OCI-LY7 (cell line): ENCODE results near the gene PSMB10. TPM values are rescaled to one million over a fixed set of nuclear protein-coding genes. Genes with fewer than 3 reads are reported as not detected.

Source experiments
- BruUV-seq: library from RNA; stranded (reverse); fragments of 400-500 nt; replicated peaks from 2 replicates; lab custom pipeline; 2021; lab: Mats Ljungman, UMichigan
- CTCF ChIA-PET: fragments of 300-600 bp; sonication (Branson Sonifier 250); formaldehyde crosslinking; loops from one replicate; lab custom pipeline; 2022; ENCODE audit warnings: antibody characterized with exemption; ENCODE audit not compliant: unreplicated experiment; lab: Charles Lee
- POLR2A ChIA-PET: fragments of 300-600 bp; sonication (Branson Sonifier 250); formaldehyde crosslinking; loops from one replicate; lab custom pipeline; 2022; ENCODE audit warnings: antibody characterized with exemption; lab: Charles Lee
- DNase-seq: peaks from one replicate; pipeline ENCODE4 v3.0.0-alpha.2; 2015; ENCODE audit warnings: low spot score
- H2AFZ ChIP-seq: fragments of 200-600 bp; sonication (generic), shearing (Covaris generic); 2 replicates; pipeline ENCODE4 v1.6.1; 2014; ENCODE audit warnings: mild to moderate bottlenecking, antibody characterized with exemption, low read length, moderate library complexity
- H3K27ac ChIP-seq: fragments of 200-600 bp; sonication (generic); 2 replicates; pipeline ENCODE4 v1.5.1; 2014; ENCODE audit warnings: mixed run types, low read depth, mild to moderate bottlenecking, moderate library complexity, low read length, inconsistent platforms; ENCODE audit not compliant: poor library complexity, severe bottlenecking
- H3K36me3 ChIP-seq: fragments of 200-600 bp; sonication (generic); 2 replicates; pipeline ENCODE4 v1.6.1; 2014; ENCODE audit warnings: mild to moderate bottlenecking, antibody characterized with exemption, low read length, moderate library complexity, mixed read lengths; ENCODE audit not compliant: insufficient read depth
- H3K4me1 ChIP-seq: fragments of 200-600 bp; sonication (generic); 2 replicates; pipeline ENCODE4 v1.5.1; 2014; ENCODE audit warnings: mild to moderate bottlenecking, low read length; ENCODE audit not compliant: insufficient read depth, poor library complexity, severe bottlenecking
- H3K4me2 ChIP-seq: fragments of 200-600 bp; sonication (generic); 2 replicates; pipeline ENCODE4 v1.6.1; 2014; ENCODE audit warnings: mild to moderate bottlenecking, low read length
- H3K4me3 ChIP-seq: fragments of 200-600 bp; sonication (generic); 2 replicates; pipeline ENCODE4 v1.5.1; 2014; ENCODE audit warnings: mild to moderate bottlenecking, low read depth, low read length; ENCODE audit not compliant: poor library complexity, severe bottlenecking
- H3K79me2 ChIP-seq: fragments of 200-600 bp; sonication (generic); 2 replicates; pipeline ENCODE4 v1.6.1; 2016; ENCODE audit warnings: low read depth, mild to moderate bottlenecking, low read length, moderate library complexity, mixed read lengths; ENCODE audit not compliant: insufficient read depth
- H3K9me2 ChIP-seq: fragments of 200-600 bp; sonication (generic); 2 replicates; pipeline ENCODE4 v1.6.1; 2016; ENCODE audit warnings: mild to moderate bottlenecking, low read length, mixed read lengths; ENCODE audit not compliant: insufficient read depth
- H3K9me3 ChIP-seq: fragments of 200-600 bp; sonication (generic); 2 replicates; pipeline ENCODE4 v1.6.1; 2014; ENCODE audit warnings: mild to moderate bottlenecking, mixed run types, low read length, mixed read lengths
- H4K20me1 ChIP-seq: fragments of 200-600 bp; sonication (generic); 2 replicates; pipeline ENCODE4 v1.6.1; 2014; ENCODE audit warnings: mild to moderate bottlenecking, antibody characterized with exemption, low read length, moderate library complexity, mixed read lengths; ENCODE audit not compliant: insufficient read depth
- CTCF ChIP-seq: fragments of 200-600 bp; sonication (generic); conservative IDR thresholded peaks from 2 replicates; pipeline ENCODE4 v1.5.1; 2014; ENCODE audit warnings: mild to moderate bottlenecking, antibody characterized with exemption, low read length, moderate library complexity, mixed read lengths
- EZH2phosphoT487 ChIP-seq: fragments of 200-600 bp; sonication (generic); IDR thresholded peaks from 2 replicates; pipeline ENCODE4 v1.6.1; 2018; ENCODE audit warnings: low read depth, borderline replicate concordance, mild to moderate bottlenecking, mixed run types, antibody characterized with exemption, low read length, moderate library complexity, mixed read lengths
- intact Hi-C: fragments of 100-400 bp; cut with micrococcal nuclease; formaldehyde crosslinking; loops from one replicate; pipeline ENCODE4 v1.10.0; 2022; ENCODE audit not compliant: unreplicated experiment
- total RNA-seq, 2 experiments: library from RNA; depleted of rRNA in 1 of 2; stranded (reverse); fragments of >200 nt in 1 of 2; shearing (Covaris generic) in 1 of 2; gene quantifications; 2 replicates each; pipeline ENCODE4 v1.2.3, GENCODE V29; 2014 to 2022

The PSMB10 gene
- total RNA-seq, 2 experiments from 2014 or later = 89.9 to 179 TPM

- BruUV-seq = no TSS peak
- ChIA-PET POLR2A (interaction anchor here (1.0 to 1.2 kb wide), 2 partner anchors 129 to 136 kb away, joined by 3 to 5 read pairs; partner anchors contain the start of genes RANBP10 and TSNAXIP1), CTCF (interaction anchor here (0.6 to 1.0 kb wide), 2 partner anchors 80 to 414 kb away, joined by 3 to 4 read pairs; no protein-coding TSS in a partner anchor)
- H3K4me1 ChIP-seq = peaks cover 29% of the 10 kb centered on the region
- peaks cover 33% of the 10 kb centered on the region for H3K36me3 ChIP-seq
- no peak for TF ChIP-seq EZH2phosphoT487
- TF ChIP-seq CTCF = no peak
- H3K4me3 ChIP-seq = peak overlapping the region; percentile 74
- H3K79me2 ChIP-seq = peaks cover 4% of the 10 kb centered on the region; the same call in 1 of the 2 replicates
- H3K4me2 ChIP-seq = peak overlapping the region; percentile 90
- DNase-seq = no peak
- H4K20me1 ChIP-seq = no peaks in the 10 kb centered on the region
- intact Hi-C loops = no loop called here
- H2AFZ ChIP-seq = peak overlapping the region; percentile 13; the same call in 1 of the 2 replicates
- no peaks in the 10 kb centered on the region for H3K9me3 ChIP-seq
- no peaks in the 10 kb centered on the region for H3K9me2 ChIP-seq
- no peak overlapping the region for H3K27ac ChIP-seq
Measured at GRCh38 chr16:67935101-67935401, 1.6 kb downstream of the PSMB10 start.

- Histone ChIP-seq H3K4me3 (peak overlapping the region; percentile 74), H3K79me2 (peaks cover 4% of the 10 kb centered on the region; the same call in 1 of the 2 replicates), H3K9me2 (no peaks in the 10 kb centered on the region), H3K27ac (no peak overlapping the region), H3K4me1 (peaks cover 23% of the 10 kb centered on the region), H3K4me2 (peak overlapping the region; percentile 90), H3K36me3 (peaks cover 38% of the 10 kb centered on the region), H2AFZ (no peak overlapping the region), H4K20me1 (no peaks in the 10 kb centered on the region), H3K9me3 (no peaks in the 10 kb centered on the region)
- DNase-seq = no peak
- CTCF ChIA-PET = interaction anchor here (0.6 to 1.0 kb wide), 2 partner anchors 12 to 413 kb away, joined by 3 to 4 read pairs; no protein-coding TSS in a partner anchor
- TF ChIP-seq EZH2phosphoT487 = no peak
- TF ChIP-seq CTCF = no peak
- intact Hi-C loops = no loop called here
- POLR2A ChIA-PET = interaction anchor here (0.5 kb wide), 1 partner anchor 115 kb away, joined by 5 read pairs; no protein-coding TSS in a partner anchor
- BruUV-seq = no TSS peak
Measured at GRCh38 chr16:67934306-67935100, 2.1 kb downstream of the PSMB10 start.
